Measurements from ENCODE around the gene ALG8. TPM values are rescaled to one million over a fixed set of nuclear protein-coding genes. Genes with fewer than 3 reads are reported as not detected.

ALG8 gene
- total RNA-seq, 1 donor from 2014 or later = 43.7 TPM

DNA sequence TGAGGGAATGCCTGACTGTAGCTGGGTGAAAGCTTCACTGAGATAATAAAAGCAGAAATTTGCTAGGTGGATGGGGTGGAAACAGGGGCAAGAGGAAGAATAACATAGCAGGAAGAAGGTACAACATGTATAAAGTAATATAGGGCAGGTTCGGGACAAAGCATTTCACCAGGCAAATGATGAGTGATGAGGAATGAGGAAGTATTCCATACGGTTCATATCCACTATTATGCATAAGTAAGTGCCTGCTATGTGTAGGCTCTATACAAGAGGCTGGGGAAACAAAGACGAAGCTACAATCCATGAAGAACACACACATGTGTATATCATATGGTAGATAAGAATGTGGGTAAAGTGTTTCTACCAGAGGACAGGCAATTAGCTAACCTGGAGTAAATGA lies 67.7 kb downstream of the ALG8 start:
- H3K9me3 ChIP-seq (ENCODE audit: insufficient read depth, low read depth, low read length) = no peaks in the 10 kb centered on the region
- H3K4me3 ChIP-seq (ENCODE audit: insufficient read depth, low read depth, low read length) = no peak overlapping the region
- H3K79me2 ChIP-seq (ENCODE audit: insufficient read depth, low read length) = peaks cover 68% of the 10 kb centered on the region
- H3K9ac ChIP-seq (ENCODE audit: low read length) = no peak overlapping the region
- H4K20me1 ChIP-seq (ENCODE audit: insufficient read depth, low read length) = peaks cover 71% of the 10 kb centered on the region
- Mint-ChIP-seq H3K4me3 (ENCODE audit: unreplicated experiment) (no peak overlapping the region), H3K27me3 (ENCODE audit: low read depth, unreplicated experiment) (no peaks in the 10 kb centered on the region), H3K27ac (ENCODE audit: unreplicated experiment) (no peak overlapping the region), H3K36me3 (ENCODE audit: low read depth, unreplicated experiment) (peaks cover 6% of the 10 kb centered on the region), H3K4me1 (ENCODE audit: low read depth, unreplicated experiment) (peaks cover 8% of the 10 kb centered on the region), H3K9me3 (ENCODE audit: unreplicated experiment) (peaks cover 1% of the 10 kb centered on the region)
- no peaks in the 10 kb centered on the region for H3K27me3 ChIP-seq (ENCODE audit: insufficient read depth, low read length)
- no peak overlapping the region for H2AFZ ChIP-seq (ENCODE audit: low read depth, low read length)
- peaks cover 4% of the 10 kb centered on the region for H3K4me1 ChIP-seq (ENCODE audit: insufficient read depth, low read length)
- H3K4me2 ChIP-seq (ENCODE audit: low read length) = no peak overlapping the region
- no peak for DNase-seq (ENCODE audit: low read depth)
- no peak overlapping the region for H3K27ac ChIP-seq (ENCODE audit: low read depth, low read length)
- peaks cover 32% of the 10 kb centered on the region for H3K36me3 ChIP-seq (ENCODE audit: insufficient read depth, low read length)
- no peak for FAIRE-seq
- TF ChIP-seq EZH2 (IDR thresholded peaks at IDR 0.05; ENCODE audit: insufficient read depth, low read length) = no peak
- TF ChIP-seq, protein P1, sequence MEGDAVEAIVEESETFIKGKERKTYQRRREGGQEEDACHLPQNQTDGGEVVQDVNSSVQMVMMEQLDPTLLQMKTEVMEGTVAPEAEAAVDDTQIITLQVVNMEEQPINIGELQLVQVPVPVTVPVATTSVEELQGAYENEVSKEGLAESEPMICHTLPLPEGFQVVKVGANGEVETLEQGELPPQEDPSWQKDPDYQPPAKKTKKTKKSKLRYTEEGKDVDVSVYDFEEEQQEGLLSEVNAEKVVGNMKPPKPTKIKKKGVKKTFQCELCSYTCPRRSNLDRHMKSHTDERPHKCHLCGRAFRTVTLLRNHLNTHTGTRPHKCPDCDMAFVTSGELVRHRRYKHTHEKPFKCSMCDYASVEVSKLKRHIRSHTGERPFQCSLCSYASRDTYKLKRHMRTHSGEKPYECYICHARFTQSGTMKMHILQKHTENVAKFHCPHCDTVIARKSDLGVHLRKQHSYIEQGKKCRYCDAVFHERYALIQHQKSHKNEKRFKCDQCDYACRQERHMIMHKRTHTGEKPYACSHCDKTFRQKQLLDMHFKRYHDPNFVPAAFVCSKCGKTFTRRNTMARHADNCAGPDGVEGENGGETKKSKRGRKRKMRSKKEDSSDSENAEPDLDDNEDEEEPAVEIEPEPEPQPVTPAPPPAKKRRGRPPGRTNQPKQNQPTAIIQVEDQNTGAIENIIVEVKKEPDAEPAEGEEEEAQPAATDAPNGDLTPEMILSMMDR (IDR thresholded peaks at IDR 0.05; ENCODE audit: insufficient read depth, low read depth, low read length) = no peak

DNA sequence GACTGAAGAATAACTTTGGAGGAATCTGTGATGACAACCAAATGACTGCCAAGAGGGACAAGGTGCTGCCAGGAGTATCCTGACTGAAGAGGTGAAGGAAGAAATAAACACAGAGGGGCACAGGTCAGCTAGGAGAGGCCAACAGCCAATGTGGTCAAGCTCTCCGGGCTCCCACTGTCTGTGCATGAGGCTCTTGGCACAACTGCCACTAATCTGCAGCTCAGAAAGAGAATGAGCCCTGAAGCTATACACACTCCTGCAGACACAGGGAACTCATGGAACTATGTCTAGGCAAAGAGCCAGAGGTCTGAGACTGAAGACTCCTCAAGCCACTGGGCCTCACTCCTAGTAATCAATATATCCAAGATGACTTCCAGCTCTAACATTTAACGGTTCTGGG lies 68.8 kb downstream of the ALG8 start:
- Mint-ChIP-seq H3K4me1 (ENCODE audit: low read depth, unreplicated experiment) (peaks cover 11% of the 10 kb centered on the region), H3K27ac (ENCODE audit: unreplicated experiment) (no peak overlapping the region), H3K36me3 (ENCODE audit: low read depth, unreplicated experiment) (peaks cover 6% of the 10 kb centered on the region), H3K4me3 (ENCODE audit: unreplicated experiment) (no peak overlapping the region), H3K9me3 (ENCODE audit: unreplicated experiment) (peaks cover 2% of the 10 kb centered on the region), H3K27me3 (ENCODE audit: low read depth, unreplicated experiment) (no peaks in the 10 kb centered on the region)
- Histone ChIP-seq H3K27ac (ENCODE audit: low read depth, low read length) (no peak overlapping the region), H3K4me2 (ENCODE audit: low read length) (no peak overlapping the region), H3K79me2 (ENCODE audit: insufficient read depth, low read length) (peaks cover 58% of the 10 kb centered on the region), H2AFZ (ENCODE audit: low read depth, low read length) (no peak overlapping the region), H3K36me3 (ENCODE audit: insufficient read depth, low read length) (peaks cover 32% of the 10 kb centered on the region), H3K9me3 (ENCODE audit: insufficient read depth, low read depth, low read length) (no peaks in the 10 kb centered on the region), H4K20me1 (ENCODE audit: insufficient read depth, low read length) (peaks cover 61% of the 10 kb centered on the region), H3K4me1 (ENCODE audit: insufficient read depth, low read length) (no peaks in the 10 kb centered on the region), H3K4me3 (ENCODE audit: insufficient read depth, low read depth, low read length) (no peak overlapping the region), H3K9ac (ENCODE audit: low read length) (no peak overlapping the region), H3K27me3 (ENCODE audit: insufficient read depth, low read length) (no peaks in the 10 kb centered on the region)
- DNase-seq (ENCODE audit: low read depth) = no peak
- TF ChIP-seq, protein P1 (IDR thresholded peaks at IDR 0.05; ENCODE audit: insufficient read depth, low read depth, low read length) = no peak
- TF ChIP-seq EZH2 (IDR thresholded peaks at IDR 0.05; ENCODE audit: insufficient read depth, low read length) = no peak
- no peak for FAIRE-seq

DNA sequence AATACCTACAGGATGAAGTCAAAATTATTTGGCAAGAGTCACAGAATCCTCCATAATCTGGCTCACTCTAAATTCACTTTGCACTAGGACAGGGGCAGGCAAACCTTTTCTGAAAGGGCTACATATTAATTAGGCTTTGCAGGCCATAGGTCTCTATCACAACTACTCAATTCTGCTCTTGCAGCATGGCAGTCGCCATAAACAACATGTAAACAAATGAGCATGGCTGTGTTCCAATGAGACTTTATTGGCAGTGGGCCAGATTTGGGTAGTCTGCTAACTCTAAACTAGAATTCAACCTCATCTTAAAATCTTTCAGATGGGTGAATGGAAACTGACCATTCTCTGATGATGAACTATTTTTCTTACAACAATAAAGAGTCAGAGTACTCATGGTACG lies 70.0 kb downstream of the ALG8 start:
- H3K27me3 ChIP-seq (ENCODE audit: insufficient read depth, low read length) = no peaks in the 10 kb centered on the region
- Mint-ChIP-seq H3K27me3 (ENCODE audit: low read depth, unreplicated experiment) (no peaks in the 10 kb centered on the region), H3K36me3 (ENCODE audit: low read depth, unreplicated experiment) (peaks cover 9% of the 10 kb centered on the region), H3K4me3 (ENCODE audit: unreplicated experiment) (no peak overlapping the region), H3K27ac (ENCODE audit: unreplicated experiment) (no peak overlapping the region), H3K4me1 (ENCODE audit: low read depth, unreplicated experiment) (peaks cover 6% of the 10 kb centered on the region), H3K9me3 (ENCODE audit: unreplicated experiment) (peaks cover 2% of the 10 kb centered on the region)
- peaks cover 32% of the 10 kb centered on the region for H3K36me3 ChIP-seq (ENCODE audit: insufficient read depth, low read length)
- H3K4me2 ChIP-seq (ENCODE audit: low read length) = no peak overlapping the region
- DNase-seq (ENCODE audit: low read depth) (no peak), FAIRE-seq (no peak)
- no peaks in the 10 kb centered on the region for H3K9me3 ChIP-seq (ENCODE audit: insufficient read depth, low read depth, low read length)
- H2AFZ ChIP-seq (ENCODE audit: low read depth, low read length) = no peak overlapping the region
- H3K4me1 ChIP-seq (ENCODE audit: insufficient read depth, low read length) = no peaks in the 10 kb centered on the region
- H3K4me3 ChIP-seq (ENCODE audit: insufficient read depth, low read depth, low read length) = no peak overlapping the region
- H4K20me1 ChIP-seq (ENCODE audit: insufficient read depth, low read length) = peaks cover 52% of the 10 kb centered on the region
- TF ChIP-seq EZH2 (IDR thresholded peaks at IDR 0.05; ENCODE audit: insufficient read depth, low read length) = no peak
- TF ChIP-seq, protein P1 (IDR thresholded peaks at IDR 0.05; ENCODE audit: insufficient read depth, low read depth, low read length) = no peak
- H3K79me2 ChIP-seq (ENCODE audit: insufficient read depth, low read length) = peaks cover 46% of the 10 kb centered on the region
- no peak overlapping the region for H3K27ac ChIP-seq (ENCODE audit: low read depth, low read length)
- H3K9ac ChIP-seq (ENCODE audit: low read length) = no peak overlapping the region
